ENCODE data around the gene CRYZL1. TPM values are rescaled to one million over a fixed set of nuclear protein-coding genes. Genes with fewer than 3 reads are reported as not detected.

The CRYZL1 gene
- total RNA-seq, 1 experiment from 2014 or later: 43.0 TPM

- TF ChIP-seq ZBTB33 (IDR thresholded peaks at IDR 0.05; ENCODE audit: extremely low read depth, insufficient replicate concordance, low read length) (no peak), ZNF274 (IDR thresholded peaks at IDR 0.05; ENCODE audit: low read depth, low read length) (no peak)
- TF ChIP-seq, protein P1, sequence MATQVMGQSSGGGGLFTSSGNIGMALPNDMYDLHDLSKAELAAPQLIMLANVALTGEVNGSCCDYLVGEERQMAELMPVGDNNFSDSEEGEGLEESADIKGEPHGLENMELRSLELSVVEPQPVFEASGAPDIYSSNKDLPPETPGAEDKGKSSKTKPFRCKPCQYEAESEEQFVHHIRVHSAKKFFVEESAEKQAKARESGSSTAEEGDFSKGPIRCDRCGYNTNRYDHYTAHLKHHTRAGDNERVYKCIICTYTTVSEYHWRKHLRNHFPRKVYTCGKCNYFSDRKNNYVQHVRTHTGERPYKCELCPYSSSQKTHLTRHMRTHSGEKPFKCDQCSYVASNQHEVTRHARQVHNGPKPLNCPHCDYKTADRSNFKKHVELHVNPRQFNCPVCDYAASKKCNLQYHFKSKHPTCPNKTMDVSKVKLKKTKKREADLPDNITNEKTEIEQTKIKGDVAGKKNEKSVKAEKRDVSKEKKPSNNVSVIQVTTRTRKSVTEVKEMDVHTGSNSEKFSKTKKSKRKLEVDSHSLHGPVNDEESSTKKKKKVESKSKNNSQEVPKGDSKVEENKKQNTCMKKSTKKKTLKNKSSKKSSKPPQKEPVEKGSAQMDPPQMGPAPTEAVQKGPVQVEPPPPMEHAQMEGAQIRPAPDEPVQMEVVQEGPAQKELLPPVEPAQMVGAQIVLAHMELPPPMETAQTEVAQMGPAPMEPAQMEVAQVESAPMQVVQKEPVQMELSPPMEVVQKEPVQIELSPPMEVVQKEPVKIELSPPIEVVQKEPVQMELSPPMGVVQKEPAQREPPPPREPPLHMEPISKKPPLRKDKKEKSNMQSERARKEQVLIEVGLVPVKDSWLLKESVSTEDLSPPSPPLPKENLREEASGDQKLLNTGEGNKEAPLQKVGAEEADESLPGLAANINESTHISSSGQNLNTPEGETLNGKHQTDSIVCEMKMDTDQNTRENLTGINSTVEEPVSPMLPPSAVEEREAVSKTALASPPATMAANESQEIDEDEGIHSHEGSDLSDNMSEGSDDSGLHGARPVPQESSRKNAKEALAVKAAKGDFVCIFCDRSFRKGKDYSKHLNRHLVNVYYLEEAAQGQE (IDR thresholded peaks at IDR 0.05; ENCODE audit: low read depth): no peak
Measured at GRCh38 chr21:33586927-33587326, 54.6 kb downstream of the CRYZL1 start (continued).

DNA sequence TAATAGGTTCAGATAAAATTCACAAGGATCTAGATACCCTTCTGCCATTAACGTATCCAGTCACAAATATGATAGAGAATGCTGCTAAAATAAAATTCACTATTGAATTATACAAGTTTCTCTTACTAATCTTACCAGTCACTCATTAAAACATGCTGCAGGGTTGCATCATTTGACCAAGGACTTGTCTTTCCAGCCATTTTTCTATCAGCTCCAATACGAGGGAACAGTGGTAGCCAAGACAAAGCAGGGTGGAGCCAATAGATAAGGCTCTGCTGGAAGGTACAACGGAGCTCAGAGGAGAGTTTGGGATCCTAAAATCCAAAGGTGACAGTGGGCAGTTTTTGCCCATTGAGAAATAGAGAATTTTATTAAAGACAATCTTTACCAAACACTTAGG, 57.1 kb downstream of the CRYZL1 start:
- DNase-seq (ENCODE audit: low read depth, low spot score) (no peak), ATAC-seq (no peak)
- RAD21 ChIA-PET (ENCODE audit: low non-redundant PET in 1 of 2, low total read pairs in 2 of 2, uncharacterized antibody in 2 of 2, unreplicated experiment in 2 of 2): no interaction called here
- POLR2A ChIA-PET: no interaction called here
- Histone ChIP-seq H2AFZ (ENCODE audit: low read depth, low read length, poor library complexity, severe bottlenecking) (no peak overlapping the region), H3K4me1 (ENCODE audit: control insufficient read depth in 1 of 2, insufficient read depth in 2 of 2, low read length in 2 of 2) (peaks cover 6 to 18% of the 10 kb centered on the region in 2 experiments; a peak in 3 of 4 replicates), H3K9ac (ENCODE audit: low read length) (no peak overlapping the region), H3K27me3 (ENCODE audit: insufficient read depth, low read length) (no peaks in the 10 kb centered on the region), H3K4me2 (ENCODE audit: low read length) (no peak overlapping the region), H3K9me2 (ENCODE audit: insufficient read depth) (no peaks in the 10 kb centered on the region), H3K27ac (ENCODE audit: low read depth, low read length) (no peak overlapping the region), H3K36me3 (ENCODE audit: control insufficient read depth in 1 of 2, insufficient read depth in 2 of 2, low read length in 2 of 2) (peaks cover 26 to 31% of the 10 kb centered on the region in 2 experiments), H4K20me1 (ENCODE audit: insufficient read depth) (no peaks in the 10 kb centered on the region), H3K9me3 (ENCODE audit: control insufficient read depth in 1 of 2, insufficient read depth in 1 of 2, low read depth in 1 of 2, low read length in 2 of 2) (no peaks in the 10 kb centered on the region), H3K4me3 (replicated peaks in 1 of 2; ENCODE audit: low read depth in 1 of 2, low read length in 2 of 2) (no peak overlapping the region), H3K79me2 (ENCODE audit: insufficient read depth, low read length) (peaks cover 45% of the 10 kb centered on the region)
- TF ChIP-seq SRF (IDR thresholded peaks at IDR 0.05; ENCODE audit: low read depth): no peak
- TF ChIP-seq ELF1 (IDR thresholded peaks at IDR 0.05; ENCODE audit: borderline replicate concordance, low read depth): no peak
- TF ChIP-seq MAX (IDR thresholded peaks at IDR 0.05): no peak
- TF ChIP-seq ZBTB33 (IDR thresholded peaks at IDR 0.05; ENCODE audit: extremely low read depth, insufficient replicate concordance, low read length): no peak
- CTCF ChIA-PET: interaction anchor here (1.0 kb wide), 1 partner anchor 21 kb away, joined by 3 read pairs; no protein-coding TSS in a partner anchor
- intact Hi-C loops (cut with micrococcal nuclease): no loop called here
- BruUV-seq (replicated peaks): no TSS peak

Measured in HCT116 (cell line).